Measurements from ENCODE around the gene KLF7. TPM values are rescaled to one million over a fixed set of nuclear protein-coding genes. Genes with fewer than 3 reads are reported as not detected.

KLF7 gene
- total RNA-seq, 1 donor from 2014 or later = 17.4 TPM

- H3K27me3 Mint-ChIP-seq (ENCODE audit: low read depth) = no peaks in the 10 kb centered on the region
- no peaks in the 10 kb centered on the region for H3K9me3 Mint-ChIP-seq
- TF ChIP-seq, protein P1, sequence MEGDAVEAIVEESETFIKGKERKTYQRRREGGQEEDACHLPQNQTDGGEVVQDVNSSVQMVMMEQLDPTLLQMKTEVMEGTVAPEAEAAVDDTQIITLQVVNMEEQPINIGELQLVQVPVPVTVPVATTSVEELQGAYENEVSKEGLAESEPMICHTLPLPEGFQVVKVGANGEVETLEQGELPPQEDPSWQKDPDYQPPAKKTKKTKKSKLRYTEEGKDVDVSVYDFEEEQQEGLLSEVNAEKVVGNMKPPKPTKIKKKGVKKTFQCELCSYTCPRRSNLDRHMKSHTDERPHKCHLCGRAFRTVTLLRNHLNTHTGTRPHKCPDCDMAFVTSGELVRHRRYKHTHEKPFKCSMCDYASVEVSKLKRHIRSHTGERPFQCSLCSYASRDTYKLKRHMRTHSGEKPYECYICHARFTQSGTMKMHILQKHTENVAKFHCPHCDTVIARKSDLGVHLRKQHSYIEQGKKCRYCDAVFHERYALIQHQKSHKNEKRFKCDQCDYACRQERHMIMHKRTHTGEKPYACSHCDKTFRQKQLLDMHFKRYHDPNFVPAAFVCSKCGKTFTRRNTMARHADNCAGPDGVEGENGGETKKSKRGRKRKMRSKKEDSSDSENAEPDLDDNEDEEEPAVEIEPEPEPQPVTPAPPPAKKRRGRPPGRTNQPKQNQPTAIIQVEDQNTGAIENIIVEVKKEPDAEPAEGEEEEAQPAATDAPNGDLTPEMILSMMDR (conservative IDR thresholded peaks at IDR 0.05) = no peak
- no peak for DNase-seq (ENCODE audit: low read depth, low spot score)
- no peak overlapping the region for H3K27ac Mint-ChIP-seq (ENCODE audit: unreplicated experiment)
- H3K36me3 Mint-ChIP-seq (ENCODE audit: low read depth) = no peaks in the 10 kb centered on the region
- no peaks in the 10 kb centered on the region for H3K4me1 Mint-ChIP-seq
- no peak overlapping the region for H3K4me3 Mint-ChIP-seq
Measured at GRCh38 chr2:207188626-207189419, 23.1 kb upstream of the KLF7 start.

- Mint-ChIP-seq H3K4me1 (no peaks in the 10 kb centered on the region), H3K27me3 (ENCODE audit: low read depth) (no peaks in the 10 kb centered on the region)
- no peak for DNase-seq (ENCODE audit: low read depth, low spot score)
Measured at GRCh38 chr2:207185372-207185771, 19.6 kb upstream of the KLF7 start.

DNA sequence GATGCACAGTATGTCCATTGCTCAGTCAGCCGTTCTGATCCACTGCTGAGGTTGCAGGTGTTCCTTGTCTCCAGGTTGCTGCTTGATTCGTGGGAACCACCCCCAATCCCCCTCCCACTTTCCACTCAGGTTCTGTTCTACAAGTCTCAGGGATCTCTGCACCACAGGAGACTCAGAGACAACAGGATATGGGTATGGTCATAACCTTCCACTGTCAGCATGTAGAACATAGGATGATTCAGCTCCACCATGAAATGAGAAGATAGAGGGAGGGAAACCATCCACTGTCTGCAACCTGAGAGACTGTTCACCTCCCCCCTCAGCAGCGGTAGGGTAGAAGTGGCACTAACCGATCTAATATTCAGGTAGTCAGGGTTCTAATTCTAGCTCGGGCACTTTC lies 19.0 kb upstream of the KLF7 start:
- H3K4me1 Mint-ChIP-seq = no peaks in the 10 kb centered on the region
- no peaks in the 10 kb centered on the region for H3K27me3 Mint-ChIP-seq (ENCODE audit: low read depth)
- no peak overlapping the region for H3K4me3 Mint-ChIP-seq
- no peak overlapping the region for H3K27ac Mint-ChIP-seq (ENCODE audit: unreplicated experiment)
- no peaks in the 10 kb centered on the region for H3K36me3 Mint-ChIP-seq (ENCODE audit: low read depth)
- DNase-seq (ENCODE audit: low read depth, low spot score) = no peak
- H3K9me3 Mint-ChIP-seq = no peaks in the 10 kb centered on the region
- TF ChIP-seq, protein P1 (conservative IDR thresholded peaks at IDR 0.05) = no peak

More at GRCh38 chr2:207185372-207185771, 19.6 kb upstream of the KLF7 start:
- TF ChIP-seq, protein P1 (conservative IDR thresholded peaks at IDR 0.05) = no peak
- Mint-ChIP-seq H3K27ac (ENCODE audit: unreplicated experiment) (no peak overlapping the region), H3K9me3 (no peaks in the 10 kb centered on the region), H3K4me3 (no peak overlapping the region), H3K36me3 (ENCODE audit: low read depth) (no peaks in the 10 kb centered on the region)

GRCh38 chr2:207184348-207184747 lies 18.6 kb upstream of the KLF7 start:
- TF ChIP-seq, protein P1 (conservative IDR thresholded peaks at IDR 0.05) = no peak
- Mint-ChIP-seq H3K27me3 (ENCODE audit: low read depth) (no peaks in the 10 kb centered on the region), H3K36me3 (ENCODE audit: low read depth) (no peaks in the 10 kb centered on the region), H3K4me1 (no peaks in the 10 kb centered on the region), H3K4me3 (no peak overlapping the region), H3K9me3 (no peaks in the 10 kb centered on the region), H3K27ac (ENCODE audit: unreplicated experiment) (no peak overlapping the region)
- no peak for DNase-seq (ENCODE audit: low read depth, low spot score)

DNA sequence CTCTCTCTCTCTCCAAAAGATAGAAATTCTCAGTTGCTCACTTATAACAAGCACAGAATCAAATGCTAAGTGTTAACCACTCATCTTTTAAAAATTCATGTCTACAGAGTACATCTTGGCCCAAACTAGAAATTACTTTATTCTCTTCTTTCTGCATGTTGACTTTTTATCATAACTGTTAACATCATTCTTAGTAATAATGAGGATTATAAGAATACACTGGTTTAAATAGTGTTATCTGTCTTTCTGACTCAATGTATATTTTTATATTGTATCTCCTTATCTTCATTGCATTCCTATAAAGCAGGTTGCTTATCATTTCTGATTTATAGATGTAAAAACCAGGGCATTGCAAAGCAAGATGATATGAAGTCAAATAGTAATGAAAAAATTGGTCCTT lies 17.8 kb upstream of the KLF7 start:
- no peak overlapping the region for H3K4me3 Mint-ChIP-seq
- no peaks in the 10 kb centered on the region for H3K36me3 Mint-ChIP-seq (ENCODE audit: low read depth)
- TF ChIP-seq, protein P1 (conservative IDR thresholded peaks at IDR 0.05) = no peak
- no peak for DNase-seq (ENCODE audit: low read depth, low spot score)
- no peaks in the 10 kb centered on the region for H3K27me3 Mint-ChIP-seq (ENCODE audit: low read depth)
- H3K4me1 Mint-ChIP-seq = no peaks in the 10 kb centered on the region
- H3K27ac Mint-ChIP-seq (ENCODE audit: unreplicated experiment) = no peak overlapping the region
- H3K9me3 Mint-ChIP-seq = no peaks in the 10 kb centered on the region
